ENCODE results near the gene TMEM192.
"Not testable (repeated sequence)": the region's sequence is repeated elsewhere in the genome, so short reads cannot be mapped to it uniquely, and the experiment has no call there.

TMEM192 gene

DNA sequence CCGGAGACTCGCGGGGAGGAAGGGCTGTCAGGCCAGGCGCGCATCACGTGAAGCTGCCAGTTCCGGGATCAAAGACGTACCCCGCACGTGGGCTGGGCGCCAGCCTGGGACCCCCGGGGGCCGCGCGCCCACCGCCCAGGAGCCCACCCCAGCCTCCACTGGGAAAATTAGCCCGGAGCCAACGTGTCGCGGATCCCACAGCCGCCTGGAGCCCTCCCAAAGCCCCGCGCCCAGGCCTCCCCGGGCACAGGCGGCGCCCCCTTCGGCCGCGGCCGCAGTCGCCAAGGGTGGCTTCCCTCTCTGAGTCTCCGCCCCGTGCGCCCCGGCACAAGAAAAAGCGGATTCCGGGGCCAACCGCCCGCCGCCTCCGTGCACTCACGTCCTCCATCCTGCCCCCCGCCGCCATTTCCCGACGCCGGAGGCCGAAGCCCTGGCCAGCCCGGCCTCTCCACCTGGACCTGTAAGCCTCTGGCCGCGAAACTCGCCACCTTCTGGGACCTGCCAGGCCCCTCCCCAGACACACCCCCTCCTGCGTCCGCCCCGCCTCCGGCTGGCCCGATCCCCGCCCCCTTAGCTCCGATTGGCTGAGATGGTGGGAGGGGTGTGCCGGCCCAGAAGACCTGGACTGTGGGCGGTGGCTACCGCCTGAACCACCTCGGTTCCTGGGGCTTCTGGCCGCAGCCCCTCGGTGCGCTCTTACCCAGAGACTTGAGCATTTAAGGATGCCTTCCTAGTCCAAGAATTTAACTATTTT lies at the start of gene TMEM192:
Gene TMEM192, minus strand, starts transcription at position 493 of the 754 bp plus-strand sequence. Its CDS starts 87 bp downstream, at position 406.
- DNase-seq: peak; percentile 87

DNA sequence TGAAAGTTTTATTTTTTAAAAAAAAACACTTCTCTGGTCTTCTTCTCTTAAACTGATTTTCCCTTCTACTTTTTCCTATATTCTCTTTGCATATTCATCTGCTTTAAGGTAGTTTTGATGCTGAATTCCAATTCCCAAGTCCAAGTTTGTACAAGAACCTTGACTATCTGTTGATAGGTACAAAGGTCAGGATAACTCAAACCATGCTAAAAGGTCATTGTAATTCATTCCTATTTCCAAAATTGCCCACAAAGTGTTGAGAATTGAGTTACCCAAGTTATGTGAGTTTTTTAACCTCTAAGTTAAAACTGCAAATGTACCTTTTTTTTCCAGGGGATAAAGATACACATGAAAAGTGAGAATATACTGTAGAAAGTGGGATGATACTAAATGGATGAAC lies 46.1 kb upstream of the TMEM192 start:
- no peak for DNase-seq

DNA sequence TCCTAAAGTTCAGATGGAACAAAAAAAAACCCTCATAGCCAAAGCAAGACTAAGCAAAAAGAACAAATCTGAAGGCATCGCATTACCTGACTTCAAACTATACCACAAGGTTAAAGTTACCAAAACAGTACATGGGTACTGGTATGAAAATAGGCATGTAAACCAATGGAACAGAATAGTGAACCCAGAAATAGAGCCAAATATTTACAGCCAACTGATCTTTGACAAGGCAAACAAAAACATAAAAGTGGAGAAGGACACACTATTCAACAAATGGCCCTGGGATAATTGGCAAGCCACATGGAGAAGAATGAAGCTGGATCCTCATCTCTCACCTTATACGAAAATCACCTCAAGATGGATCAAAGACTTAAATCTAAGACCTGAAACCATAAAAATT lies 44.2 kb upstream of the TMEM192 start:
- DNase-seq: no peak

DNA sequence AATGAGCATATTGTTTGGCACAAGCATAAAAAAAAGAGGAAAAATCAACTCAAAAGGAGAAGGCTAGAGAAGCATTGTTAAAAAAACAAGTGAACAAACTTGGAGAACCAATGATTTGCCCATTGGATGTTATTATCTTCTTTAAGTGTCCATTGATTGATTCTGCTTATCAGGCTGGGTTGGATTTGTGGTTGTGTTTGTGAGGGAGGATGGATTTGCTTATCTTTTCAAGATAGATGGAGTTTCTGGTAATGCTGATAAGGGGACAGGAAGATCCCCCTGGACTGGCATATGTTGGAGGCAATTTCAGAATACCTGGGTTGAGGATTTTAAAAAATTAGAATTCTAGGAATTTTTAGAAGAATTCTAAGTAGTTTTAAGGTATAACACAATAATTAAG lies 41.8 kb upstream of the TMEM192 start:
- DNase-seq: no peak

DNA sequence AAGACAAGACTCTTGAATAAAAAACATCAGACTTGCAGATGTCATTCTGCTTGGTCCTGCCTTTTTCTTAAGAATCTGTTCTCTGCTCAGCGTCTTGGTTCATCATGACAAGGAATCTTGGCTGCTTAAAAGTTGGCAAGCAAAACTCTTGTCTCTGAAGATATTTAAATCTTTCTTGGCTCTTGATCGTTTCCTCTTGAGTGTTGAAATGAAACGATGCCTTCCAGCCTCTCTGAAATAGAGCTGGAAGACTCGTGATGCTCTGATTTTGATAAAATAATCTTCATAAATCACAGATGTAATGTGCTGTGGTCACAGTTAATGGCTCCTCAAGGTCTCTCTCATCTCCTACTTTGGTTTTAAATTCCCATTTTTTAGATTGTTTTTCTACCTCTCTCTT lies 39.9 kb upstream of the TMEM192 start:
- DNase-seq: no peak

DNA sequence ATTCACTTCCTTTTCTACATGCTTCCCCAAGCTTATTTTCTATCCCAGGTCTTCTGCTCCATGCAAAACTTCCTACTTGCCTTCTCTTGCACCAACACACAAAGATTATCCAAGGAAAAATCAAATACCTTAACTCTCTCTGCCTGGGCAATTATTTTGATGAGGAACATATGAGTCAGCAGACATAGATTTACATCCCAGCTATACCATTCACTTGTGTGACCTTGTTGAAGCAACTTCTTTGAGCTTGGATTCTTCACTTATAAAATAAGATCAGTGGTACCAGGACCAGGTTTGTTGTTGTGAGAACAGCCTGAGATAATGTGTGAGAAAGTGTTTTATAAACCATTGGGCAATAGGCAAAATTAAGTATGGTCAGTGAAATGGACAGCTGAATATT lies 39.1 kb upstream of the TMEM192 start:
- DNase-seq: no peak

DNA sequence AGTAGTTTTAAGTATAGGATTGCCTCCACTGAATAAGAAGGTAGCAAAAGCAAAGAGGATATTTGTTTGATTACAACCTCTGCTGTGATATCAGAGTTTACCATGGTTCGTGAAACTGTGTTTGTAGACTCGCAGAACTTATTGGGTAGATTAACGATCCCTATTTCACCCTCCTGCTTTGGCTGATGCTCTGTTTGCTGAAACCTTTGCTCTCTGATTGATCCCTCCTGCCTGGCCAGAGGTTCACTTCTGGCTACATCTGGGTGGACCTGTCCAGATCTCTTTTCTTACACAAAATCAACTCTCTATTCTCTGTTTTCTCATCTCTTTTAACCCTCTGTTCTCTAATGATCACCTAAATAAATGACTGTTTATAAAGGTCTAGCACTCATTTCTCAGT lies 37.9 kb upstream of the TMEM192 start:
- DNase-seq: no peak

DNA sequence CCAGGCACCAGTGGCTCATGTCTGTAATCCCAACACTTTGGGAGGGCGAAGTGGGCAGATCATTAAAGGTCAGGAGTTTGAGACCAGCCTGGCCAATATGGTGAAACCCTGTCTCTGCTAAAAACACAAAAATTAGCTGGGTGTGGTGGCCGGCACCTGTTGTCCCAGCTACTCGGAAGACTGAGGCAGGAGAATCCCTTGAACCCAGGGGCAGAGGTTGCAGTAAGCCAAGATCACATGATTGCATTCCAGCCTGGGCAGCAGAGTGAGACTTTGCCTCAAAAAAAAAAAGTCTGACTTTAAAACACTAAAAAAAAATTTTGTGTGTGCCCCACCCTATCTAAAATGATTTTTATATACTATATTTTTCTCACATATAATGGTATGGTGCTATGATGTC lies 26.2 kb upstream of the TMEM192 start:
- no peak for DNase-seq

DNA sequence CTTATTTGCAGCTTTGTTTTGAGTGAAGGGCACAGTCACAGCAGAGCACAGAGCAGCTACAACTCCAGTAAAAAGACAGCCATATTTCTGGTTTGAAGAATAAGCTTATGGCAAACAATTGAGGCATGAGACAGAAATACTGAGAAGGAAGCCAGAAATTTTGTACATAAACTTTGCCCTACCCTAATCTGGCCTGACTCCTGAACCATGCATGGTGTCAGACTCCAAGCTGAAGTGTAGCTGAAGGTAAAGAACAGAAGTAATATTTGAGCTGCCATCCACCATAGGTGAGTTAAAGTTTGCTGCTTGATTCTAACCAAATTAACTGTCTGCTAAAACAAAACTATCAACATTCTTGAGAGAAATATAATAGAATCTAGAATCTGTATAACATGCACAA lies 24.5 kb upstream of the TMEM192 start:
- no peak for DNase-seq

DNA sequence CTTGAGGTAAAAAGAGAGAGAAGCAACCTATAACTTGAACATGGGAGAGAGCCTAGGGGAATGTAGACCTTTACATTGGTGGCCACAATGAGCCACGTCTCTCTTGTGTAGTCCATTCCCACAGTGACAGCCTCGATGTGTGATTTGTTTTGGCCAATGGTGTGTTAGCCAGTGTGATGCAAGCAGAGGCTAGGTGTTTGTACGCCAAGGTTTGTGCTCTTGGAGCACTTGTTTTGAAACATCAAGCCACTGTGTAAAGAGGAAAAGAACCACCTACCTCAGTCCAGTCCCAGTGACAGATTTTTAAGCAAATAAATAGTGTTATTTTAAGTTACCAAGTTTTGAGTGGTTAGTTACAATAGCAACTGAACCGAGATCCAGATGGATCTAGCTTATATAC lies 23.9 kb upstream of the TMEM192 start:
- DNase-seq: no peak

DNA sequence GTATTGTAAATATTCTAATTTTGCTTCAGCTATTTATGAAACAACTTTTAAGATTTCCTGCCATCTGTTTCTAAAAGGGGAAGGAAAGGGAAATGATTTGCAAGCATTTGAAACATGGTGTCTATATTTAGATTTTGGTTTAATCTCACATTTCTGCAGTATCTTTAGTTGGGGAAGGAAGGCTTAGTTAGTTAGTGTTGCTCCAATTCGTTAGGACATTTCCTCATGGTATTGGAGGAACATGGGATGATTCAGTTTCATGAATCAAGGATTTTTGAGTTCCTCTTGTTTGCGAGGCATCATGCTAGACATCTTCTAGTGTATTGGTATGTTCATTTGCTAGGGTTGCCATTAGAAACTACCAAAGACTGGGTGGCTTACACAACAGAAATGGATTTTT lies 20.5 kb upstream of the TMEM192 start:
- DNase-seq: no peak

DNA sequence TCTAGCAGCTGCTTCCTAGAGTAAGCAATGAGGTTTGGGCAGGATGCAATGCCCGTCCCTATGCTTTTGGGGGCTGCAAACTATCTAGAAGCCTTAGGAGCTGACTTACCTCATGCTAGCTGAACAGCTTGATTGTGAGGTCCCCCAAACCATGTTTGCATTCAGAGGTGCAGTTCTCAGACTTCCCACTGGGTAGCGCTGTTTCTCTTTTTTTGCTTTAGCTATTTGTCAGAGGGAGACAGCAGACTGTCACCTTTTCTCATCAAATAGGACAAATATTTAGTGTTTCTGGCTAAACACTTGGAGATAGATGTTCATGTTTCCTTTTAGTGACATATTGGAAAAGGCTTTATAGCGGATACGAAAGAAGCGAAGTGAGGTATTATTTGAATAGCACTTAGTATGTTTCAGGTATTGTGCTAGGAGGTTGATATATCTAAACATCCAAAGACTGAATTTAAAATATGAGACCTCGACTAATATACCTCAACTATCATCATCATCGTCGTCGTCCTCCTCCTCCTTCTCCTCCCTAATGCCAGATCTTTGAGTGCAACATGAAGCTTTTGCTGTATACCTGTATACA lies 18.7 kb upstream of the TMEM192 start:
- DNase-seq: peak; percentile 23

DNA sequence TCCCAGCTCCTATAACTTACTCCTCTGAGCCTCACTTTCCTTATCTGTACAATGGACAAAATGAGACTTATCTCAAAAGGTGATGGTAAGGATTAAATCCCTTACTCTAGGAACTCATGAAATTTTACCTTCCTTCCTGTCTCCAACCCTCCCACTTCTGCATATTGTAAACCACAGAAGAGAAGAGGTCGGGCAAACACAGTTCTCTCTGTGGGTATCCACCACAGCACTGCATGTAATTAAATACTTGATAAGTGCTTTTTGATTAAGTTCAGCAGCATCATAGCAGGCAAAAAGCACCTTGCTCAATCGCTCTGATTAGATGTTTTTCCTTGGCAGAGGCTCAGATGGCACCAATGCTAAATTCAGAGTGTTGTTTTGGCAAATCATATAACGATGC lies 17.3 kb upstream of the TMEM192 start:
- no peak for DNase-seq

DNA sequence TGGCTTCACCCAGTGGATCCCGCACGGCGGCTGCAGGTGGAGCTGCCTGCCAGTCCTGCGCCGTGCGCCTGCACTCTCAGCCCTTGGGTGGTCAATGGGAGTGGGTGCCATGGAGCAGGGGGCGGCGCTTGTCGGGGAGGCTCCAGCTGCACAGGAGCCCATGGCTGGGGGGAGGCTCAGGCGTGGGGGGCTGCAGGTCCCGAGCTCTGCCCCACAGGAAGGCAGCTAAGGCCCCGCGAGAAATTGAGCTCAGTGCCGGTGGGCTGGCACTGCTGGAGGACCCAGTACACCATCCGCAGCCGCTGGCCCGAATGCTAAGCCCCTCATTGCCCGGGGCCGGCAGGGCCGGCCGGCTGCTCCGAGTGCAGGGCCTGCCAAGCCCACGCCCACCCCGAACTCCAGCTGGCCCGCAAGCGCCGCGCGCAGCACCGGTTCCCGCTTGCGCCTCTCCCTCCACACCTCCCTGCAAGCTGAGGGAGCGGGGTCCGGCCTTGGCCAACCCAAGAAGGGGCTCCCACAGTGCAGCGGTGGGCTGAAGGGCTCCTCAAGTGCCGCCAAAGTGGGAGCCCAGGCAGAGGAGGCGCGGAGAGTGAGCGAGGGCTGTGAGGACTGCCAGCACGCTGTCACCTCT lies 13.3 kb upstream of the TMEM192 start:
- DNase-seq: not testable (repeated sequence)

DNA sequence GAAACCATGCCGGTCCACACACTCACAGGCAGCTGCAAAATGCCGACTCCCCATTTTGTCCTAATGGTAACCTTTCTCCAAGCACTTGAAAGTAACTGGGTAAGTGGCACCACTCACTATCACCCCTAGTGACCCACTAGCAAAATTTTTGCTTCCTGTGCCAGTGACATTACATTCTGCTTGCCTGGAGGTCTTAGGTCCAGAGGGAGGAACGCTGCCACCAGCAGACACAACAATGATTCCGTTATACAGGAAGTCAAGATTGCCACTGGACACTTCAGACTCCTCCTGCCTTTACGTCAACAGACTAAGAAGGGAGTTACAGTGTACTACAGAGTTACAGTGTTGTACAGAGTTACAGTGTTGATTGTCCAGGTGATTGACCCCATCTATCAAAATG lies 11.8 kb upstream of the TMEM192 start:
- no peak for DNase-seq

DNA sequence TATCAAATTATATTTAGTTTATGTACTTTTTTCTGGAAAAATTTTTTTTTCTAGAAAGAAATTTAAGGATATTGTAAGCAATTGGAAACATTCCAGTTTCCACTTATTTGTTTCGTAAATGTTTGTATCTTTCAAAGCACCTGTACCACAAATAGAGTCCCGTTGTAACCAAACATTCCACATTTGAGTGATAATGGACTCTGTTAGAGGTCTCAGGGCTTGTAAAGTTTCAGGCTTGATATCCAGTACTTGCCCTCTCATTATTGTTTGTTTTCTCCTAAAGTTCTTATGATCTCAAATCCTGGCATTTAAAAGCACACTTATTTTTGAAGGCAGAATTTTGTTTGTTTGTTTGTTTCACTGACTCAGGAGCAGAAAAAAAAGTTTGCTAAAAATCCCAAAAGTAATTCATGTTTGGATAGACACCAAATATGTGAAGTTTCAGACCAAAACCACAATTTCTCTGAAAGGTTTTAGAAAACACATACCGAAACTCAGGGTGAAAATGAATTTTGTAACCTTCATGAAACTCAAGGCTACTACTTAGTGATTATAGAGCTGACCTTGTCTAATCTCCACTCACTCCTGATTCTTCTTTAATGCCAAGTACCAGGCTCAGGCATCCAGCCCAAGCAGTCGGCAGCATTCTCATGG lies 5.7 kb upstream of the TMEM192 start:
- no peak for DNase-seq

DNA sequence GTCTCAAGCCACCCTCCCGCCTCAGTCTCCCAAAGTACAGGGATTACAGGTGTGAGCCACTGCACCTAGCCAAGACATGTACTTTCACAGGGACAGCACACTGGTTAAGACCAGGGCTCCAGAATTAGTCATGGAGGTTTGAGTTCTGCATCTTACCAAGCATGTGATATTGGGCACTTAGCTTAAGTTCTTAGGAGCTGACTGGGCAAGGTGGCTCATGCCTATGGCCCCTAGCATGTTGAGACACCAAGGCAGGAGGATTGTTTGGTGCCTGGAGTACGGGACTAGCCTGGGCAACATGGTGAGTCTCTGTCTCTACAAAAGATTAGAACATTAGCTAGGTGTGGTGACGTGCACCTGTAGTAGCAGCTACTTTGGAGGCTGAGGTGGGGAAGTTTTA lies 2.6 kb upstream of the TMEM192 start:
- no peak for DNase-seq

DNA sequence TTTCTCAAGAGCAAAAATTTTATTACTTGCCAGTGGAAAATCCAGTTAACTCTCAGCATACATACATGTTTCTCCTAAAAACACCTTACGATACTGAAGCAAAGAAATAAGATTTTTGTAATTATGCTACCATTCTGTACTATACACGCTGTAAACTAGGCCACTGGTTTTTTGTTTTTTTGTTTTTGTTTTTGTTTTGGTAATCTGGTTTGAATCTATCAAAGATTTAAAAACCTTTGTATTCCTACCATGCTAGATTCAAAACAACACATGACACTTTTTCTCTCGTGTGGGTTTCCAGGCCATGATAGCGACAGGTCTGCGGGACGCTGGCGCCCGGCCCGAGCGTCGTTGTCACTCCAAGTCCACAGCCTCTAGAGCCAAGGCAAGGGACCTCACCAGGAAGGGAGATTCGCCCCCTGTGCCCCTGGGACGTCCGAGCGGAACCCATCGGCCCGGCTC lies 723 bp downstream of the TMEM192 start:
- no peak for DNase-seq

DNA sequence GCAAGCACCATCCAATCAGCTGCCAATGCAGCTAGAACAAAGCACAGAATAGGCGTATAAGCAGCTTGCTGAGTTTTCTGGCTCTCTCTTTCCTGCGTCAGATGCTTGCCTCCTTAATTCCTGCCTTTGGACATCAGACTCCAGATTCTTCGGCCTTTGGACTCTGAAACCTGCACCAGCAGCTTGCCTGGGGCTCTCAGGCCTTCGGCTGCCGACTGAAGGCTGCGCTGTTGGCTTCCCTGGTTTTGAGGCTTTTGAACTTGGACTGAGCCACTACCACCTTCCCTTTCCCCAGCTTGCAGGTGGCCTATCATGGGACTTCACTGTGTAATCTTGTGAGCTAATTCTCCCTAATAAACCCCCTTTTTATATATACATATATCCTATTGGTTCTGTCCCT lies 6.1 kb downstream of the TMEM192 start:
- DNase-seq: no peak

DNA sequence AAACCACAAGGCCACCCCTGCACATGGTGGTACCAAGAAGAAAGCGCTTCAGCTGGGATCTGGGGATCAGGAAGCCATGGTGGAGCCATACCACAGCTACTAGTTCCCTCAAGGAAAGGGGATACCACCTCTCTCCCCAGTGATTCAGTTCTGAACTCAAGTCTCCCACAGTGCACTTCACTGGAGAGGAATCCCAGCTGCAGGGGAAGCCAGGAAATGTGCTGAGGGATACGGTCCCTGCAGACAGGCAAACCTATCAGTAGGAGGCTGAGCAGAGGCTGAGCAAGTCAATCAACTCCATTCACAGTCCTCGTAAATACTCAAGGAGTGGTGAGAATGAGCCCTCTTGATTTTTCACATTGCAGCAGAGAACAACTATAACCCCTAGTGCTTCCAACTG lies 11.0 kb downstream of the TMEM192 start:
- DNase-seq: no peak

DNA sequence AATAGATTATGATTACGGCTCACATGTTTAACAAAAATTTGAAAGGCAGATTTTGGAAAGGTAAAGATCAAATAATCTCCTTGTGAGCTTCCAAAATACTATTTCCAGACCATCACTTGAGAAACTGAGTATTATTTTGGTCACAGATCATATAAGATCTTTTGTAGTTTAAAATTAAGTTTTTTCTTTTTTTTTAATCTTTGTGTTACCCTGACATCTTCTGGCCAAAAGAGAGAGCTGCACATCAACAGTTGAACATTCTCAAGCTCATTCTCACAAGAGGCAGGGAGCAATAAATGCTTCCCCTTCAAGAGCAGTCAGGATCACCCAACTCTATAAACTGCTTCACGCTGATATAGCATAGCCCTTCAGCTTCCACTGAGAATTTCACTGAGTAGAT lies 15.9 kb downstream of the TMEM192 start:
- no peak for DNase-seq

DNA sequence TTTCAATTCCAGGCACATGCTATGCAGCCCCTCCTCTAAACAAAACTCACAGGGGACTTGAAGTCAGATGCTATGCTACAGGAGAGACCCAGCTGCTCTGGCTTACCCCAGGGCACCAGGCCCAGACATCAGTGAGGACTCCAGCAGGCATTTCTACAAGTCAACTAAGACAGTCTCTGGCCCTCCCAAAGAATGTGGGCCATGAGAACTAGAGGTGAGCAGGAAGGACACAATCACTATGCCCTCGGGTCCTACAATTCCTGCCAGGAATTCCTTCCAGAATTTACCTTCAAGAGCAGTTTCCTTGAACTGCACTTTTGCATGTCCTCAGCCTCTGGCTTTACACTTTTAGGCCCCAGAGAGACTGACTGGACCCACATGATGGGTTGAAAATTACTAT lies 17.4 kb downstream of the TMEM192 start:
- no peak for DNase-seq

DNA sequence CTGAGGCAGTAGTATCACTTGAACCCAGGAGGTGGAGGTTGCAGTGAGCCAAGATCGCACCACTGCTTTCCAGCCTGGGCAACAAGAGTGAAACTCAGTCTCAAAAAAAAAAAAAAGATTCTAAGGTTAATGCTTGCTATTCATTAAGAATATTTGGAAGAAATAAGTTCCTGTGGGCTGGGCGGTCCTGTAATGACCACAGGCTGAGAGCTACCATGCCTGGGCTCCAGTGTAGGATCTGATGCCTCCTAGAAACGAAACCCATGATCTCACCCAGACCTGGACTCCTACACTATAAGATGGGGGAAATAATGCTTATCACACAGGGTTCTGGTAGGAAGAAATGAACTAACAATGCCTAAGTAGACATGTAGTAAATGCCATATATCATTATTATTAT lies 17.8 kb downstream of the TMEM192 start:
- no peak for DNase-seq

DNA sequence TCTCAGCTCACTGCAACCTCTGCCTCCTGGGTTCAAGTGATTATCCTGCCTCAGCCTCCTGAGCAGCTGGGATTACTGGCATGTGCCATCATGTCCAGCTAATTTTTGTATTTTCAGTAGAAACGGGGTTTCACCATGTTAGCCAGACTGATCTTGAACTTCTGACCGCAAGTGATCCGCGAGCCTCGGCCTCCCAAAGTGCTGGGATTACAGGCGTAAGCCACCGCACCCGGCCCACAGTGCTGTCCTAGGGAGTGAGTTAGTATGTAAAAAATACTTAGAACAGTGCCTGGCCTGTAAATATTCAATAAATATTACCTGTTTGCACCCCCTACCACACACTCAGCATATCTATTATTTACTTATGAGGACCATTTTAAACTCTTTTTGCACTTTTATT lies 20.5 kb downstream of the TMEM192 start:
- DNase-seq: not testable (repeated sequence)
